IPS DF 4.7 (cell line): ENCODE results near the gene ZNF502.

Source experiments
- DNase-seq: peaks from one replicate; pipeline ENCODE4 v3.0.0-alpha.2; 2013; ENCODE audit warnings: low spot score; ENCODE audit errors: extremely low read depth

Gene ZNF502

DNA sequence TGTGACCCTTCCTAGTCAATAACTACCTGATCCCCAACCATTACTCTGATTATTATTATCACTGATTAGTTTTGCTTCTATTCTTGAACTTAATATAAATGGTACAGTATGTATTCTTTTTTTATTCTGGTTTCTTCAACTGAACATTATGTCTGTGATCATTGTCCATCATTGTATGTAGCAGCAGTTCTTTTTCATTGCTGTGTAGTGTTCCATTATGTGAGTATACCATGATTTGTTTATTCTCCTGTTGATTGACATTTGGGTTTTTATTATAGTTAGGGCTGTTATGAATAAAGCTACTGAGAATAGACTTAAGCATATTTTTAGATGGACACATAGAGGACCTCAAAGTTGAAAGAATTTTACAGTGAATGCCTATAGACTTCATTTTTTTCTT lies 51.8 kb downstream of the ZNF502 start:
- no peak for DNase-seq

DNA sequence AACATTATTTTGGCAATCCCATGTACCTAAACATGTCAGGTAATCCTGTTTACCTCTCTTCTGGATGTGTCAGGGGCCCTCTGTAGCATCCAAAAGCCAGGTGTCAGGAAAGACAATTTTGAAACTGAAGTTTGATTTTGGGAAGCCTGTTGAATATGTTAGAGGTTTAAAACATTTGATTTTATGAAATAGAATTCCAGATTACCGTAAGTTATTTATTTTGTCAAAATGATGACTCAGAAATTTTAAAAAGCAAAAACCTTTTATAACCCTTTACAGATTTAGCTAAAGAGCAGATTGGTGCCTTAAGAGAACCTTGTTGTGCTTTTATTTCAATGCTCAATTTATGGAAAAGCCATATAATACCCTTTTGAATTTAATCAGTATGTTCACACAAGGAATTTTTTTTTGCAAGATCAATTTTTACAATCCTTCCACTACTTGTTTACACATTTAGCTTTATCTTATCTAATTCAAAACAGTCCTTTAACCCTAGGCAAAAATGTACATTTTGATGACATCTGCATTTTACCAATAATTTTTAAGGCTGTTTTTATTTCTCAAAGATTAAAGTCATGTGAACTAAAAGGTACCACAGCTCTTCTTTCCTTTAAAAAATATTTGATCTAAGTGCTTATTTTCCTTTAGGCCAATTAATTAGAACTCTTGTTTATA lies 59.1 kb downstream of the ZNF502 start:
- DNase-seq, result no peak

GRCh38 chr3:44772099-44772442 lies 59.6 kb downstream of the ZNF502 start:
- DNase-seq, result no peak
